GM19351 (cell line): Measurements from ENCODE around the gene FAM177A1.

Source experiments
- ATAC-seq: cut with Tn5 transposase; IDR thresholded peaks from one replicate; pipeline ENCODE4 v1.9.1; 2021; ENCODE audit warnings: mild to moderate bottlenecking, moderate library complexity; ENCODE audit not compliant: unreplicated experiment

The FAM177A1 gene

DNA sequence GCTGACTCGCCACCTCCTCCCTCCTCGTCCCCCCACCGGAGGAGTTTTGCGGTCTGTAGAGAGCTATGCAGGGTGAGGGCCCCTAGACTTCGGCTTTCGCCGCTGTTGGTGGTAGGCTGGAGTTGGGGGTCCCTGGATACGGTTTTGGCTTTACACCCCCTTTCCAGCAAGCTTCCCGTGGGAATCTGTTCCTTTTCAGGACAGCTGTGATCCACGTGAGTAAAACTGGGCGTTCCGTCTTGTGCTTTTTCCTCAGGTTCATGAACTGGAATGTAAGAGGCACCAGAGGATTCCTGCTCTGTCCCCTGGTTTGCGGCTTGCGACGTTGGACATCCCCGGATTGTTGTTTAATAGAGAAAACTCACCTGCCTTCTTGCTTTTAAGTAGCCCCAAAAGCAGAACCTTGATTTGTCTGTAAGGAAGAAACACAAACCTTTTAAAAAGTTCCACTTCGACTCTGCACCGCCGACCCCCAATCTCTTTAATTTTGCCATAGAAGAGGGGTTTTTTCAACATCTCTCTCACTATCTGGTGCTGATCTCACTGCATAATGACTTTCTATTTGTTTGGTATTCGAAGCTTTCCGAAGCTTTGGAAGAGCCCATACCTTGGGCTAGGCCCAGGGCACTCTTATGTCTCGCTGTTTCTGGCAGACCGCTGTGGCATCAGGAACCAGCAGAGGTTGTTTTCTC, 76.8 kb downstream of the FAM177A1 start:
- ATAC-seq: no peak

GRCh38 chr14:35123388-35123703, 77.3 kb downstream of the FAM177A1 start:
- ATAC-seq: no peak

DNA sequence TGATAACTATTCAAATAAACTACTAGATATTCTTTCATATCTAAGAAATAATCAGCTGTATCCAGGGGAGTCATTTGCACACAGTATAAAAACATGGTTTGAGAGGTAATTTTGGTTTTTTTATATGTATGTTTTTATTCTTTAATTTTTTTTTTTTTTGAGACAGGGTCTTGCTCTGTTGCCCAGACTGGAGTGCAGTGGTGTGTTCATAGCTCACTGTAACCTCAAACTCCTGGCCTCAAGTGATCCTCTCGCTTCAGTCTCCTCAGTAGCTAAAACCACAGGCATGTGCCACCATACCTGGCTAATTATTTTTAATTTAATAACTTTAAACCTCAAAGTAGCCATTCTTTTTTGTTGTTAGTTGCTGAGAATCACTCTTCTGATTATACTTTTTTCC, 78.1 kb downstream of the FAM177A1 start:
- ATAC-seq: no peak
